ENCODE results near the gene GRM7. TPM values are rescaled to one million over a fixed set of nuclear protein-coding genes. Genes with fewer than 3 reads are reported as not detected.

The GRM7 gene
- total RNA-seq, 1 experiment from 2014 or later = 0.28 TPM

GRCh38 chr3:7696320-7696719 is 835.4 kb downstream of the GRM7 start:
- Histone ChIP-seq H3K9me3 (ENCODE audit: control insufficient read depth, low read depth, low read length) (no peaks in the 10 kb centered on the region), H2BK5ac (ENCODE audit: insufficient read length, low read length) (no peak overlapping the region), H4K91ac (ENCODE audit: insufficient read length, low read depth, low read length) (no peak overlapping the region), H3K9ac (ENCODE audit: extremely low read depth, insufficient read length, low read length) (no peak overlapping the region), H2AFZ (ENCODE audit: low read length) (no peak overlapping the region), H3K79me2 (ENCODE audit: insufficient read depth, low read length) (no peaks in the 10 kb centered on the region), H2BK120ac (ENCODE audit: low read depth, low read length, poor library complexity, severe bottlenecking) (no peak overlapping the region), H3K79me1 (ENCODE audit: insufficient read depth, low read depth, low read length, poor library complexity, severe bottlenecking) (no peaks in the 10 kb centered on the region), H3K18ac (ENCODE audit: insufficient read length, low read depth, low read length) (no peak overlapping the region), H3K27me3 (ENCODE audit: insufficient read depth, low read length) (no peaks in the 10 kb centered on the region), H4K8ac (replicated peaks; ENCODE audit: insufficient read length, low read depth, low read length) (no peak overlapping the region), H4K20me1 (ENCODE audit: control insufficient read depth, insufficient read depth, insufficient read length) (no peaks in the 10 kb centered on the region), H2BK15ac (ENCODE audit: low read depth, low read length) (no peak overlapping the region), H3K23ac (ENCODE audit: insufficient read length, low read depth, low read length) (no peak overlapping the region), H3K4me1 (ENCODE audit: insufficient read depth, low read length) (peaks cover 7% of the 10 kb centered on the region; the same call in 1 of the 2 replicates), H3K56ac (ENCODE audit: insufficient read length, low read depth, low read length) (no peak overlapping the region), H2BK20ac (ENCODE audit: low read depth, low read length, poor library complexity, severe bottlenecking) (no peak overlapping the region), H3K23me2 (ENCODE audit: insufficient read length, low read depth, low read length, poor library complexity, severe bottlenecking) (no peaks in the 10 kb centered on the region), H3T11ph (ENCODE audit: low read length) (no peak overlapping the region), H3K4ac (ENCODE audit: low read depth, low read length) (no peak overlapping the region), H3K4me2 (ENCODE audit: insufficient read depth, insufficient read length, low read length) (no peak overlapping the region), H3K27ac (ENCODE audit: insufficient read length, low read depth, low read length) (no peak overlapping the region), H3K14ac (ENCODE audit: insufficient read depth, low read length) (no peak overlapping the region), H2BK12ac (ENCODE audit: insufficient read length, low read depth, low read length) (no peak overlapping the region), H2AK5ac (ENCODE audit: insufficient read length, low read length) (no peak overlapping the region), H4K5ac (ENCODE audit: insufficient read length, low read depth, low read length) (no peak overlapping the region)
- Mint-ChIP-seq H3K4me3 (no peak overlapping the region), H3K27me3 (ENCODE audit: low read depth) (no peaks in the 10 kb centered on the region), H3K4me1 (peaks cover 32 to 33% of the 10 kb centered on the region in 2 experiments), H3K9me3 (no peaks in the 10 kb centered on the region; a peak in 1 of 5 replicates), H3K36me3 (ENCODE audit: insufficient read depth in 1 of 3, low read depth in 3 of 3) (no peaks in the 10 kb centered on the region; a peak in 1 of 7 replicates), H3K27ac (no peak overlapping the region)
- TF ChIP-seq CTCF (conservative IDR thresholded peaks at IDR 0.05) = no peak
- WGBS (ENCODE audit: extremely low coverage, insufficient read length, low lambda C conversion rate) = no CpG with 5 or more reads among the region's 2 CpGs
- DNase-seq = no peak
